H1 (cell line): Measurements from ENCODE around the gene UGT3A1. TPM values are rescaled to one million over a fixed set of nuclear protein-coding genes. Genes with fewer than 3 reads are reported as not detected.

Experiments
- CTCF ChIA-PET: fragments of 300-600 bp; sonication (Branson Sonifier 250); formaldehyde crosslinking; loops from one replicate; lab custom pipeline; 2021; ENCODE audit not compliant: partially characterized antibody; lab: Charles Lee
- POLR2A ChIA-PET: fragments of 300-600 bp; sonication (Branson Sonifier 250); formaldehyde crosslinking; loops from one replicate; lab custom pipeline; 2021; ENCODE audit warnings: inconsistent platforms; ENCODE audit not compliant: partially characterized antibody; lab: Charles Lee
- DNase-seq, 2 experiments: peaks; one replicate each; pipeline versions ENCODE4 v3.0.0 to v3.0.0-alpha.2; 2010 to 2022; ENCODE audit warnings: low spot score in 2 of 2, low read depth in 1 of 2, mixed read lengths in 1 of 2
- FAIRE-seq: peaks from 2 replicates; lab custom pipeline; 2011; peaks lifted over from hg19 to GRCh38; lab: Jason Lieb, UNC
- H2AFZ ChIP-seq: 2 replicates; pipeline ENCODE4 v1.8.1; 2012; ENCODE audit warnings: low read length, inconsistent platforms
- H2AK5ac ChIP-seq: 2 replicates; pipeline ENCODE4 v1.6.1; 2013; ENCODE audit warnings: low read depth, low read length
- H2BK120ac ChIP-seq: replicated peaks from 2 replicates; pipeline ENCODE3; 2013; ENCODE audit warnings: low read depth, low read length, inconsistent platforms
- H2BK12ac ChIP-seq: 2 replicates; pipeline ENCODE4 v1.6.1; 2013; ENCODE audit warnings: low read depth, low read length
- H2BK15ac ChIP-seq: 2 replicates; pipeline ENCODE4 v1.6.1; 2013; ENCODE audit warnings: low read length
- H2BK20ac ChIP-seq: 2 replicates; pipeline ENCODE4 v1.6.1; 2013; ENCODE audit warnings: low read length
- H2BK5ac ChIP-seq: 2 replicates; pipeline ENCODE4 v1.6.1; 2013; ENCODE audit warnings: low read depth, low read length
- H3K14ac ChIP-seq: 2 replicates; pipeline ENCODE4 v1.6.1; 2013; ENCODE audit warnings: inconsistent platforms; ENCODE audit not compliant: insufficient read length
- H3K18ac ChIP-seq: 2 replicates; pipeline ENCODE4 v1.6.1; 2013; ENCODE audit warnings: low read length; ENCODE audit errors: extremely low read depth
- H3K23ac ChIP-seq: 2 replicates; pipeline ENCODE4 v1.6.1; 2013; ENCODE audit warnings: inconsistent platforms; ENCODE audit not compliant: insufficient read length
- H3K23me2 ChIP-seq: 2 replicates; pipeline ENCODE4 v1.6.1; 2013; ENCODE audit warnings: low read depth, low read length
- H3K27ac ChIP-seq: 2 replicates; pipeline ENCODE4 v1.6.1; 2011; ENCODE audit warnings: low read depth, low read length, inconsistent platforms
- H3K27me3 ChIP-seq, 4 experiments: replicated peaks in 1 of 4; 1 replicate in 1 of 4; 2 replicates in 3 of 4; pipeline versions ENCODE4 v1.6.1 to v1.8.1; 2011 to 2013; ENCODE audit warnings: low read length in 3 of 4, mild to moderate bottlenecking in 3 of 4, inconsistent platforms in 2 of 4, mixed read lengths in 2 of 4, moderate library complexity in 1 of 4; ENCODE audit not compliant: control insufficient read depth in 3 of 4, insufficient read depth in 3 of 4; ENCODE audit errors: extremely low read depth in 1 of 4
- H3K36me3 ChIP-seq, 4 experiments: 2 replicates each; pipeline versions ENCODE4 v1.6.1 to v1.8.1; 2011 to 2013; ENCODE audit warnings: mild to moderate bottlenecking in 4 of 4, low read length in 3 of 4, moderate library complexity in 2 of 4, control low read depth in 1 of 4, inconsistent platforms in 1 of 4; ENCODE audit not compliant: insufficient read depth in 4 of 4, control insufficient read depth in 2 of 4
- H3K4ac ChIP-seq: replicated peaks from 2 replicates; pipeline ENCODE3; 2013; ENCODE audit warnings: low read length, low read depth, mixed read lengths, inconsistent platforms; ENCODE audit not compliant: insufficient read length
- H3K4me1 ChIP-seq, 4 experiments: replicated peaks in 1 of 4; 1 replicate in 1 of 4; 2 replicates in 3 of 4; pipeline versions ENCODE4 v1.6.1 to v1.8.1; 2011 to 2013; ENCODE audit warnings: low read length in 3 of 4, inconsistent platforms in 2 of 4, mixed read lengths in 1 of 4; ENCODE audit not compliant: insufficient read depth in 4 of 4, control insufficient read depth in 3 of 4
- H3K4me2 ChIP-seq, 2 experiments: 2 replicates each; pipeline versions ENCODE4 v1.6.1 to v1.8.1; 2011 to 2013; ENCODE audit warnings: low read depth in 2 of 2, low read length in 2 of 2, control low read depth in 1 of 2, inconsistent platforms in 1 of 2, mild to moderate bottlenecking in 1 of 2; ENCODE audit not compliant: insufficient read depth in 1 of 2
- H3K4me3 ChIP-seq, 4 experiments: fragments of 200-600, 300-600 bp in 1 of 4; sonication (generic), shearing (Covaris generic), sonication (Bioruptor Twin) in 1 of 4; 2 replicates each; pipeline versions ENCODE4 v1.5.1 to v1.8.1; 2011 to 2016; ENCODE audit warnings: low read length in 4 of 4, low read depth in 3 of 4, control low read depth in 2 of 4, inconsistent platforms in 2 of 4, mild to moderate bottlenecking in 2 of 4, mixed read lengths in 1 of 4, moderate library complexity in 1 of 4; ENCODE audit not compliant: insufficient read depth in 2 of 4; ENCODE audit errors: extremely low read depth in 1 of 4
- H3K56ac ChIP-seq: replicated peaks from 2 replicates; pipeline ENCODE3; 2013; ENCODE audit warnings: low read depth, mild to moderate bottlenecking, mixed read lengths, low read length, inconsistent platforms; ENCODE audit not compliant: insufficient read length
- H3K79me1 ChIP-seq: 2 replicates; pipeline ENCODE4 v1.6.1; 2013; ENCODE audit warnings: low read depth, low read length, control low read depth
- H3K79me2 ChIP-seq, 2 experiments: 2 replicates each; pipeline versions ENCODE4 v1.6.1 to v1.8.1; 2012 to 2013; ENCODE audit warnings: low read length in 2 of 2, mild to moderate bottlenecking in 2 of 2, inconsistent platforms in 1 of 2; ENCODE audit not compliant: insufficient read depth in 2 of 2, control insufficient read depth in 1 of 2
- H3K9ac ChIP-seq, 4 experiments: replicated peaks in 1 of 4; 1 replicate in 1 of 4; 2 replicates in 3 of 4; pipeline versions ENCODE4 v1.6.1 to v1.8.1; 2011 to 2013; ENCODE audit warnings: low read depth in 3 of 4, low read length in 3 of 4, control low read depth in 2 of 4, mild to moderate bottlenecking in 2 of 4, moderate library complexity in 2 of 4, inconsistent platforms in 1 of 4; ENCODE audit errors: extremely low read depth in 1 of 4
- H3K9me3 ChIP-seq, 2 experiments: 2 replicates each; pipeline versions ENCODE4 v1.6.1 to v1.8.1; 2012 to 2013; ENCODE audit warnings: mild to moderate bottlenecking in 2 of 2, moderate library complexity in 2 of 2, control low read depth in 1 of 2, inconsistent platforms in 1 of 2, low read depth in 1 of 2, low read length in 1 of 2, mixed read lengths in 1 of 2; ENCODE audit not compliant: insufficient read depth in 2 of 2
- H4K20me1 ChIP-seq, 2 experiments: replicated peaks in 1 of 2; 2 replicates each; pipeline versions ENCODE3 to v1.8.1; 2011 to 2013; ENCODE audit warnings: inconsistent platforms in 2 of 2, low read length in 2 of 2, mild to moderate bottlenecking in 1 of 2; ENCODE audit not compliant: insufficient read depth in 2 of 2, control insufficient read depth in 1 of 2
- H4K5ac ChIP-seq: 2 replicates; pipeline ENCODE4 v1.6.1; 2013; ENCODE audit warnings: low read length, low read depth, mixed read lengths, inconsistent platforms; ENCODE audit not compliant: insufficient read length
- H4K8ac ChIP-seq: 2 replicates; pipeline ENCODE4 v1.8.0; 2013; ENCODE audit warnings: mild to moderate bottlenecking, moderate library complexity, low read length, inconsistent platforms; ENCODE audit not compliant: insufficient read depth; ENCODE audit errors: extremely low read depth
- H4K91ac ChIP-seq: replicated peaks from 2 replicates; pipeline ENCODE3; 2013; ENCODE audit warnings: low read length, mixed read lengths, inconsistent platforms; ENCODE audit not compliant: insufficient read length
- MAFK ChIP-seq: IDR thresholded peaks from 2 replicates; pipeline ENCODE4 v1.6.1; 2012; ENCODE audit warnings: low read depth, mild to moderate bottlenecking, improper control_type of control experiment, low read length
- RAD21 ChIP-seq, 2 experiments: IDR thresholded peaks in 1 of 2; conservative IDR thresholded peaks in 1 of 2; 2 replicates each; pipeline ENCODE4 v1.6.1; 2011; ENCODE audit warnings: low read depth in 2 of 2, low read length in 2 of 2, improper control_type of control experiment in 1 of 2, inconsistent platforms in 1 of 2, mild to moderate bottlenecking in 1 of 2, moderate library complexity in 1 of 2
- RXRA ChIP-seq: IDR thresholded peaks from 2 replicates; pipeline ENCODE4 v1.6.1; 2011; ENCODE audit warnings: low read depth, mild to moderate bottlenecking, low read length, moderate library complexity; ENCODE audit not compliant: insufficient read depth
- SIN3A ChIP-seq, 2 experiments: IDR thresholded peaks in 1 of 2; conservative IDR thresholded peaks in 1 of 2; 2 replicates each; pipeline ENCODE4 v1.6.1; 2011 to 2012; ENCODE audit warnings: low read length in 2 of 2, improper control_type of control experiment in 1 of 2, low read depth in 1 of 2, mild to moderate bottlenecking in 1 of 2
- SIX5 ChIP-seq: IDR thresholded peaks from 2 replicates; pipeline ENCODE4 v1.6.1; 2011; ENCODE audit warnings: mild to moderate bottlenecking, low read depth, low read length
- TAF7 ChIP-seq: optimal IDR thresholded peaks from 2 replicates; pipeline ENCODE3; 2011; ENCODE audit warnings: low read depth, mild to moderate bottlenecking, inconsistent platforms, low read length, moderate library complexity, borderline replicate concordance
- WGBS, 2 experiments: shearing (Covaris generic) in 1 of 2; methylation state at CpG; one replicate each; pipeline versions ENCODE4 v1.1.6 to v1.1.7; 2013 to 2015; ENCODE audit warnings: low lambda C conversion rate in 2 of 2, mixed read lengths in 2 of 2, inconsistent platforms in 1 of 2, low coverage in 1 of 2, missing lambda C conversion rate in 1 of 2; ENCODE audit not compliant: insufficient replicate concordance in 2 of 2, insufficient coverage in 1 of 2, insufficient read length in 1 of 2; ENCODE audit errors: extremely low coverage in 1 of 2, missing lambda C conversion rate in 1 of 2; 5-methylcytosine and 5-hydroxymethylcytosine counted together
- polyA plus RNA-seq, 7 experiments: library from polyadenylated mRNA; depleted of rRNA in 3 of 7; stranded (reverse) in 5 of 7; unstranded in 2 of 7; fragments of >200 nt in 5 of 7; fragments of 200-250 nt in 2 of 7; gene quantifications; 1 replicate in 5 of 7; 2 replicates in 1 of 7; 4 replicates in 1 of 7; pipeline versions ENCODE4 v1.2.1 to v1.2.3, GENCODE V29; 2011 to 2013; ENCODE audit warnings: missing spikeins in 2 of 7, mixed read lengths in 2 of 7
- total RNA-seq: library from RNA; stranded (reverse); fragmentation: NEBNext Ultra II Directional; extraction: Animal tissue kit (Norgen Biotek cat#: 25700); gene quantifications from 2 replicates; pipeline ENCODE4 v1.2.1, GENCODE V29; 2021

UGT3A1 gene
- total and polyA plus RNA-seq, 2 of the 8 experiments (the other 6 are each of a cell fraction or from before 2014, with no cell fraction given) = 2.4 to 3.4 TPM

- H3K14ac ChIP-seq = no peak overlapping the region
- H2BK120ac ChIP-seq = no peak overlapping the region
- no peak overlapping the region for H3K23ac ChIP-seq
- H3K9me3 ChIP-seq = peaks cover 5 to 8% of the 10 kb centered on the region in 2 experiments; a peak in 2 of 4 replicates
- WGBS, 2 experiments = 93% methylated on average over 1 of the region's 1 CpG; no CpG with 5 or more reads in 1 of the 2 experiments
- peaks cover 0 to 1% (median 0%) of the 10 kb centered on the region in 4 experiments; a peak in 1 of 7 replicates for H3K27me3 ChIP-seq
- no peak for DNase-seq
- H3K27ac ChIP-seq = no peak overlapping the region
- H2AK5ac ChIP-seq = no peak overlapping the region
- ChIA-PET CTCF (interaction anchor here (1.2 to 3.1 kb wide), 5 partner anchors 9 to 131 kb away, joined by 4 to 11 read pairs (median 5); no protein-coding TSS in a partner anchor), POLR2A (no interaction called here)
- H3K56ac ChIP-seq = no peak overlapping the region
- H2BK5ac ChIP-seq = no peak overlapping the region
- H3K9ac ChIP-seq = no peak overlapping the region
- TF ChIP-seq SIN3A (conservative IDR thresholded peaks at IDR 0.05 in 1 of 2, IDR thresholded peaks at IDR 0.05 in 1 of 2; ENCODE audit: low read depth in 1 of 2, low read length in 2 of 2) (no peak), SIX5 (no peak), MAFK (no peak), RXRA (no peak), TAF7 (no peak), RAD21 (IDR thresholded peaks at IDR 0.05 in 1 of 2, conservative IDR thresholded peaks at IDR 0.05 in 1 of 2; ENCODE audit: low read depth in 2 of 2, low read length in 2 of 2) (no peak)
- no peaks in the 10 kb centered on the region for H3K79me1 ChIP-seq
- H2BK12ac ChIP-seq = no peak overlapping the region
- H3K36me3 ChIP-seq = no peaks in the 10 kb centered on the region
- H3K18ac ChIP-seq = no peak overlapping the region
- H4K91ac ChIP-seq = no peak overlapping the region
- no peaks in the 10 kb centered on the region for H3K79me2 ChIP-seq
- H2AFZ ChIP-seq = no peak overlapping the region
- peaks cover 0 to 3% (median 0%) of the 10 kb centered on the region in 4 experiments; a peak in 1 of 7 replicates for H3K4me1 ChIP-seq
- no peak overlapping the region for H4K5ac ChIP-seq
- H2BK20ac ChIP-seq = no peak overlapping the region
- H3K4me3 ChIP-seq = no peak overlapping the region
- no peak overlapping the region for H3K4me2 ChIP-seq
- H2BK15ac ChIP-seq = no peak overlapping the region
- no peaks in the 10 kb centered on the region for H3K23me2 ChIP-seq
- no peak for FAIRE-seq
- no peaks in the 10 kb centered on the region for H4K20me1 ChIP-seq
- no peak overlapping the region for H4K8ac ChIP-seq
- H3K4ac ChIP-seq = no peak overlapping the region
These were observed 83.0 kb downstream of the UGT3A1 start for GRCh38 chr5:35908228-35908627.
